NB4 (cell line): ENCODE results near the gene LVRN.

Experiments
- DNase-seq: peaks from one replicate; pipeline ENCODE4 v3.0.0; 2010; ENCODE audit warnings: low read depth
- H3K4me3 ChIP-seq: one replicate; pipeline ENCODE4 v1.5.1; 2011; ENCODE audit warnings: mild to moderate bottlenecking, low read depth, low read length, moderate library complexity
- MYC ChIP-seq: IDR thresholded peaks from 2 replicates; pipeline ENCODE4 v1.6.1; 2011; ENCODE audit warnings: low read depth, low read length
- POLR2A ChIP-seq: IDR thresholded peaks from 2 replicates; pipeline ENCODE4 v1.6.1; 2011; ENCODE audit warnings: mild to moderate bottlenecking; ENCODE audit not compliant: insufficient read length; ENCODE audit errors: extremely low read depth
- TF ChIP-seq, protein P1 (sequence below): IDR thresholded peaks from 2 replicates; pipeline ENCODE4 v1.6.1; 2011; ENCODE audit warnings: low read depth, low read length
- TF ChIP-seq, protein P2 (sequence below): IDR thresholded peaks from one replicate; pipeline ENCODE4 v1.5.1; 2012; ENCODE audit warnings: low read depth, low read length

Gene LVRN

DNA sequence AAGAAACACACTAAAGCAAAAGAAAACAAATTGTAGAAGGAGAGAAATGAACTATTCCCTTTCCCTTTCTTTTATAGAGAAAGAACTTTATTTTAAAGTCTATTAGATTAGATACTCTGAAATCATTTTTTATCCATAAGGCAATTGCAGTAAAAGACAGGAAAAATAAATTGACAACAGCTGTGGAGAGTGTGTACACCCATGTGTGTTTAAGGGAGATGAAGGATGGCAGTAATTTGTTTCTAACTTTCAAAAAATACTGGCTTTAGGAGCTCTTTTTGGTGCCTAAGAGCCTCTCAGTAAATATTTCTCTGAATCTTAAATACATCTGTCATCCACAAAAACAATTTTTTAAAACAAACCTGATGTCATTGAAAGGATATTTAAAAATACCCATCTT, 51.7 kb downstream of the LVRN start:
- TF ChIP-seq, protein P1, sequence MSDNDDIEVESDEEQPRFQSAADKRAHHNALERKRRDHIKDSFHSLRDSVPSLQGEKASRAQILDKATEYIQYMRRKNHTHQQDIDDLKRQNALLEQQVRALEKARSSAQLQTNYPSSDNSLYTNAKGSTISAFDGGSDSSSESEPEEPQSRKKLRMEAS, result no peak
- no peak for TF ChIP-seq POLR2A
- TF ChIP-seq MYC, result no peak
- TF ChIP-seq, protein P2, sequence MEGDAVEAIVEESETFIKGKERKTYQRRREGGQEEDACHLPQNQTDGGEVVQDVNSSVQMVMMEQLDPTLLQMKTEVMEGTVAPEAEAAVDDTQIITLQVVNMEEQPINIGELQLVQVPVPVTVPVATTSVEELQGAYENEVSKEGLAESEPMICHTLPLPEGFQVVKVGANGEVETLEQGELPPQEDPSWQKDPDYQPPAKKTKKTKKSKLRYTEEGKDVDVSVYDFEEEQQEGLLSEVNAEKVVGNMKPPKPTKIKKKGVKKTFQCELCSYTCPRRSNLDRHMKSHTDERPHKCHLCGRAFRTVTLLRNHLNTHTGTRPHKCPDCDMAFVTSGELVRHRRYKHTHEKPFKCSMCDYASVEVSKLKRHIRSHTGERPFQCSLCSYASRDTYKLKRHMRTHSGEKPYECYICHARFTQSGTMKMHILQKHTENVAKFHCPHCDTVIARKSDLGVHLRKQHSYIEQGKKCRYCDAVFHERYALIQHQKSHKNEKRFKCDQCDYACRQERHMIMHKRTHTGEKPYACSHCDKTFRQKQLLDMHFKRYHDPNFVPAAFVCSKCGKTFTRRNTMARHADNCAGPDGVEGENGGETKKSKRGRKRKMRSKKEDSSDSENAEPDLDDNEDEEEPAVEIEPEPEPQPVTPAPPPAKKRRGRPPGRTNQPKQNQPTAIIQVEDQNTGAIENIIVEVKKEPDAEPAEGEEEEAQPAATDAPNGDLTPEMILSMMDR, result no peak
- no peak for DNase-seq

DNA sequence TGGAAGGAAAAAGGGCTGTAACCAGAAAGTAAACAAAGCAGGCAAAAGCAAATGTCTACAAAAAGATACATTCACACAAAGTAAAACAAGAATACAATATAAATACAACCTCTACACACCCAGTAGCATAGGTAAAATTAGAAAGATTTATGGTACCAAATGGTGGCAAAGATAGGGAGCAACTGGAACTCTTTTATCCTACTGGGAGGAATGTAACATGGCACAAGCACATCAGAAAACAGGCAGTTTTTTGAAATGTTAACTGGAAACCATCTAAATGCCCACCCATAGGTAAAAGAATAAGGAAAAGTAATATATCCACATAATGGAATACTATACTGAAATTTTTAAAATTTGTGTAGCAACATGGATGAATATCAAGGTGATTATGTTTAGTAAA, 61.3 kb downstream of the LVRN start:
- no peak for DNase-seq
- no peak overlapping the region for H3K4me3 ChIP-seq
- TF ChIP-seq, protein P1, result no peak
- TF ChIP-seq, protein P2, result no peak
- TF ChIP-seq POLR2A (no peak), MYC (no peak)

More for the DNA sequence above, 51.7 kb downstream of the LVRN start:
- H3K4me3 ChIP-seq, result no peak overlapping the region

DNA sequence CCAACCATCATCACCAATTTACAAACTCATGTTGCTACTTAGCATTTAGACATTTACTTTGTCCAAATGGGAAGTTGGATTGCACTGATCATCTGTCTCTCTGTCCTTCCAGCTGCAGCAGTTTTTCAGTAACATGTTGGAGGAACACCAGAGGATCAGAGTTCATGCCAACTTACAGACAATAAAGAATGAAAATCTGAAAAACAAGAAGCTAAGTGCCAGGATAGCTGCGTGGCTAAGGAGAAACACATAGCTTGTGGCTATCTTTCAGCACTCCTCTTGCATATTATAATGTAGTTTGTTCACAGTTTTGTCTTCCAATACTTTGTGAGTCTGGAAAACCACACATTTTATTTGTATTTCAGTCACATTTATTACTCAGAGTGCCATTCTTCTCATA, 63.6 kb downstream of the LVRN start:
- no peak for DNase-seq
- TF ChIP-seq MYC (no peak), POLR2A (no peak)
- TF ChIP-seq, protein P1, result no peak
- TF ChIP-seq, protein P2, result no peak
- no peak overlapping the region for H3K4me3 ChIP-seq

DNA sequence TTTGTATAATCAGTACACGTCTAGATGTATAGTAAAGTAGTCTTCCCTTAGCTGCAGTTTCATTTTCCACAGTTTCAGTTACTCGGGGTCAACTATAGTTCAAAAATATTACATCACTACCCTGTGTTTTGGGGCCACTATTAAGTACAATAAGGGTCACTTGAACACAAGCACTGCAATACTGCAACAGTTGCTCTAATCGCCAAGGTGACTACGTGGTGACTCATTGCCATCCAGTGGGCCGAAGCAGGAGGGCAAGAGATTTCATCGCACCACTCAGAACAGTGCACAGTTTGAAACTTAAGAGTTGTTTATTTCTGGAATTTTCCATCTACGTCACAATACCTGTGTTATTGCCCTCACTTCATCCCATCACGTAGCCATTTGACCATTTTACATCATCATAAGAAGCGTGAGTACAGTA, 69.8 kb downstream of the LVRN start, which contains the start of gene ARL14EPL:
TSS of gene ARL14EPL (plus strand) at position 379 of the 424 bp plus-strand sequence. CDS start 18,994 bp downstream, outside the sequence.
- peak; percentile 90 for DNase-seq
- TF ChIP-seq, protein P2, result peak; percentile 28
- TF ChIP-seq MYC, result no peak
- no peak within 1 kb of the TSS for H3K4me3 ChIP-seq

DNA sequence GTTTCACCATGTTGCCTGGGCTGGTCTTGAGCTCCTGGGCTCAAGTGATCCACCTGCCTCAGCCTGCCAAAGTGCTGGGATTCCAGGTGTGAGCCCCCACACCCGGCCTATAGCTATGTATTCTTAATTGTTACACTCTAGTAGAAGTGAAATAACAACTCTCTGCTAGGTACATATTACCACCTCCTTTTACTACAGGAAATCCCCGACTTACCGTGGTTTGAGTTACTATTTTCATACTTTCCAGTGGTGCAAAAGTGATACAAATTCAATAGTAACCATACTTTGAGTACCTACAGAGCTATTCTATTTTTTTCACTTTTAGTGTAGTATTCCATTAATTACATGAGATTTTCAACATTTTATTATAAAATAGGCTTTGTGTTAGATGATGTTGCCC, 70.7 kb downstream of the LVRN start:
- TF ChIP-seq, protein P2, result no peak
- TF ChIP-seq MYC, result no peak
- TF ChIP-seq, protein P1, result no peak
- TF ChIP-seq POLR2A, result no peak

DNA sequence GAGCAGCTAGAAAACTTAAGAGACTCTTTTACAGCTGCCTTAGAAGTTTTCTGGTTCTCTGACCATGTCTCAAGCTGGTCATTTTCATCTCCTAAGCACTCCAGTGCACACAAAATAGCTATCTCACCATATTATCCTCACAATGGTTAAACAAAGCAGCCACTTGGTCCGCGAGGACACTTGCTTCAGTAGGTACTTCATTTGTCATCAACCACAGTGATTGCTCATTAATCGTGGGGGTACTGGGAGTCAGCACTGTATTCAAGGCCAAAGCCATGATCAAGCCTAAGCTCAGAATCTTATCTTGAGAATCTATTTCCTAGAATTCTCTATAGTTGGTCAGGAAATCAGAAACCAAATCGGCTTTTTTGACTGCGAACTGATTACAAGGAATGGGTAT, 72.8 kb downstream of the LVRN start:
- no peak overlapping the region for H3K4me3 ChIP-seq
- TF ChIP-seq, protein P2, result no peak
- TF ChIP-seq MYC, result no peak
- no peak for TF ChIP-seq POLR2A
- TF ChIP-seq, protein P1, result no peak
- DNase-seq, result peak; percentile 32

More for the DNA sequence above, 70.7 kb downstream of the LVRN start:
- no peak for DNase-seq
- H3K4me3 ChIP-seq, result no peak overlapping the region
